ENCODE measurements around the gene MAPK6. TPM values are rescaled to one million over a fixed set of nuclear protein-coding genes. Genes with fewer than 3 reads are reported as not detected.

Gene MAPK6
- total RNA-seq, 1 donor from 2014 or later: 21.1 TPM

DNA sequence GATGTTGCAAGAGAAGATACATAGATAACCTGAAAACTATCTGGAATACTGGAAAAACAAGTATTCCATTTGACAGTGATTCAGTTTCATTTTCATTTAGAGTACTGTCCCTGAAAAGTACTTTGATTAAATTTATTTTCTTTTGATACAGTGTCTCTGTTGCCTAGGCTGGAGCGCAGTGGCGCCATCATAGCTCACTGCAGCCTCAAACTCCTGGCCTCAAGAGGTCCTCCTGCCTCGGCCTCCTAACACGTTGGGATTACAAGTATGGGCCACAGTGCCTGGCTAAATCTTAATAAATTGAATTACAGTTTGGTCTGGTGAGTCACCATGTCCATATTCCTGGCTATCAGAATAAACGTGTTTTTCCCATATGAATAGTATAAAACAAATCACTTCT is 45.8 kb upstream of the MAPK6 start:
- ATAC-seq (no peak), DNase-seq (no peak)
- no peaks in the 10 kb centered on the region for H3K9me3 ChIP-seq
- intact Hi-C loops (cut with DNase I): no loop called here
- no peaks in the 10 kb centered on the region for H3K27me3 ChIP-seq (ENCODE audit: low read depth)
- no peak overlapping the region for H3K27ac ChIP-seq
- peaks cover 5% of the 10 kb centered on the region for H3K36me3 ChIP-seq
- no peak overlapping the region for H3K4me3 ChIP-seq
- no peak for TF ChIP-seq CTCF (IDR thresholded peaks at IDR 0.05)
- peaks cover 26% of the 10 kb centered on the region for H3K4me1 ChIP-seq

GRCh38 chr15:51973775-51974174 is 45.2 kb upstream of the MAPK6 start:
- no peak for ATAC-seq
- no peaks in the 10 kb centered on the region for H3K9me3 ChIP-seq
- H3K36me3 ChIP-seq: peaks cover 5% of the 10 kb centered on the region
- intact Hi-C loops (cut with DNase I): no loop called here
- H3K4me3 ChIP-seq: no peak overlapping the region
- TF ChIP-seq CTCF (IDR thresholded peaks at IDR 0.05): no peak
- DNase-seq: no peak
- peaks cover 26% of the 10 kb centered on the region for H3K4me1 ChIP-seq
- H3K27ac ChIP-seq: no peak overlapping the region
- H3K27me3 ChIP-seq (ENCODE audit: low read depth): no peaks in the 10 kb centered on the region

- DNase-seq (no peak), ATAC-seq (peak; percentile 79 to 84)
- intact Hi-C loops (cut with DNase I): no loop called here
- no peaks in the 10 kb centered on the region for H3K9me3 ChIP-seq
- peaks cover 25% of the 10 kb centered on the region for H3K4me1 ChIP-seq
- H3K36me3 ChIP-seq: no peaks in the 10 kb centered on the region
- peak; percentile 50 for TF ChIP-seq CTCF (IDR thresholded peaks at IDR 0.05)
- H3K4me3 ChIP-seq: peak overlapping the region; percentile 32
- peak overlapping the region; percentile 67 for H3K27ac ChIP-seq
- H3K27me3 ChIP-seq (ENCODE audit: low read depth): no peaks in the 10 kb centered on the region
Observed at GRCh38 chr15:51982013-51982769, 36.8 kb upstream of the MAPK6 start.

GRCh38 chr15:51982770-51983103 is 36.3 kb upstream of the MAPK6 start:
- no peak for ATAC-seq
- Histone ChIP-seq H3K27me3 (ENCODE audit: low read depth) (no peaks in the 10 kb centered on the region), H3K4me1 (peaks cover 25% of the 10 kb centered on the region), H3K36me3 (no peaks in the 10 kb centered on the region), H3K4me3 (no peak overlapping the region), H3K9me3 (no peaks in the 10 kb centered on the region), H3K27ac (no peak overlapping the region)
- TF ChIP-seq CTCF (IDR thresholded peaks at IDR 0.05): no peak
- intact Hi-C loops (cut with DNase I): no loop called here
- DNase-seq: no peak

- Histone ChIP-seq H3K27me3 (ENCODE audit: low read depth) (no peaks in the 10 kb centered on the region), H3K27ac (no peak overlapping the region), H3K9me3 (no peaks in the 10 kb centered on the region), H3K36me3 (no peaks in the 10 kb centered on the region), H3K4me1 (peaks cover 11% of the 10 kb centered on the region), H3K4me3 (no peak overlapping the region)
- intact Hi-C loops (cut with DNase I): no loop called here
- ATAC-seq: no peak
- no peak for DNase-seq
- TF ChIP-seq CTCF (IDR thresholded peaks at IDR 0.05): no peak
Observed at GRCh38 chr15:51991141-51991540, 27.9 kb upstream of the MAPK6 start.
